Dedifferentiated amniotic fluid mesenchymal stem cell (primary cell): Measurements from ENCODE around the gene ERAP2.

ENCODE experiments used
- DNase-seq: peaks from one replicate; pipeline ENCODE4 v3.0.0-alpha.2; 2016; ENCODE audit errors: extremely low spot score

ERAP2 gene

GRCh38 chr5:96966801-96967200 is 90.5 kb downstream of the ERAP2 start:
- DNase-seq = no peak

GRCh38 chr5:96967400-96967799 is 91.1 kb downstream of the ERAP2 start:
- DNase-seq = no peak

GRCh38 chr5:96968074-96968473 is 91.8 kb downstream of the ERAP2 start:
- DNase-seq = no peak

- DNase-seq = no peak
Observed at GRCh38 chr5:96968614-96969013, 92.3 kb downstream of the ERAP2 start.
